M059J (cell line): ENCODE measurements around the gene CFAP74. TPM values are rescaled to one million over a fixed set of nuclear protein-coding genes. Genes with fewer than 3 reads are reported as not detected.

Source experiments
- DNase-seq: peaks from one replicate; pipeline ENCODE4 v3.0.0-alpha.2; 2012; ENCODE audit warnings: low read depth
- total RNA-seq: library from RNA; depleted of rRNA; stranded (reverse); fragments of >200 nt; shearing (Covaris generic); gene quantifications from 2 replicates; pipeline ENCODE4 v1.2.3, GENCODE V29; 2014

The CFAP74 gene
- total RNA-seq, 1 experiment from 2014 or later = not detected

DNA sequence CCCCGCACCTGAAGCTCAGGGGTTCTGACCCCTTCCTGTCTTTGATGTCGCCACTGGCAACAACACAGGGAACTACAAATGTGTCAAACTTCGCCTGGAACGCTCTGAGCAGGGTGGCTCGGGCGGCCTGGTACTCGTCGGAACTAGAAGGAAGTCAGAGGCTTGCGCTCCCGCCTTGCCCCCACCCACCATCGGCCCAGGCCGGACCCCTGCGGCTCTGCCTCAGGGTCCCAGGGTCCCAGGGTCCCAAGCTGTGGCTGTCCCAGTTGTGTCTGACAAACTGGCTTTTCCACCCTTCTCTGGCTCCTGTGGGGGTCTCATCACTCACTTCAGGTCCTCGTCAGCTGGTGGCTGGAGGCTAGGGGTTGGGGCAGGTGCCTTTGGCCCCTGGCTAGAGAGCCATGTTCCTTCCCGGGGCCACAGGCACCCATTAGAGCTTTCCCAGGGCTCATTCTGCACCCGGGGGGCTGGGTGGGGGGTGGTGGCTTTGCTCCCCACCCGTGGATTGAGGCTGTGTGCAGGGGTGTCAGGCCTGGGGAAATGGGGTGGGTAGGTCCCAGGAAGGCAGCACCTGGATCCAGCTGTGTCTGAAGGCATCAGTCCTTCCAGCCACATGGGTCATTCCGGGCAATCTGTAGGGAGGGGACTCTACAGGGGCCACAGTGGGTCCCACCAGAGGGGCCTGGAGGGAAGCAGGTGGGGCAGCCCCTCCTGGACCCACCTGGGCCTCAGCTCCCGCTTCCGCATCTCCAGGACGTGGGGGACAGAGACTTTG is 76.5 kb downstream of the CFAP74 start:
- no peak for DNase-seq

DNA sequence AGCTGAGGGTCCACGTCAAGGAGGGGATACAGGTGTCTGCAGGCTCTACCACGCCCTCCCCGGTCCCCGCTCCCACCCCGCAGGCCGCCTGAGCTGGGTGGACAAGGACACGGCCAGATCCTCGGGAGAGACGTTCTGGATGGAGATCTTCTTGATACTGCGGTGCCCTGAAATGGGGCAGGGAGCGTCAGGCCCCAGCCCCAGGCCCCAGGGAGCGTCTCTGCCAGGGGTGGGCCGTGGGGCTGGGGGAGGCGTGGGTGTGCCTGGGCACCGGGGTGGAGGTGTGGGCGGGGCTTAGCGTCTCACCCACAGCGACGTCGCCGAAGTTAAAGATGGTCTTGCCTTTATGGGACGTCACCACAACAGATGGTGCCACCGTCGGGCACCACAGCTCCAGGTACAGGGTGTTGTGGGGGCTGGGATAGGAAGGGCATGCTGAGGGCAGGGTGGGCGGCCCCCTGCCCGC is 77.2 kb downstream of the CFAP74 start:
- no peak for DNase-seq

GRCh38 chr1:1925437-1926345 is 77.9 kb downstream of the CFAP74 start:
- DNase-seq = no peak

DNA sequence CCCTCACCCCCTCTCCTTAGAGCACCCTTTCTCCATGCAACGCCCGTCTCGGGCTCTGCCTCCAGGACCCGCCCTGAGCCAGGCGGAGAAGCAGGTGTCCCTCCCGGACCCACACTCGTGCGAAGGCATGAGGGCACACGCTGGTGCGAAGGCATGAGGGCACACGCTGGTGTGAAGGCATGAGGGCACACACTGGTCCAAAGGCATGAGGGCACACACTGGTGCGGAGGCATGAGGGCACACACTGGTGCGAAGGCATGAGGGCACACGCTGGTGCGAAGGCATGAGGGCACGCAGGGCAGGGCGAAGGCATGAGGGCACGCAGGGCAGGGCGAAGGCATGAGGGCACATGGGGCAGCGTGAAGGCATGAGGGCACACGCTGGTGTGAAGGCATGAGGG is 78.7 kb downstream of the CFAP74 start:
- no peak for DNase-seq

- DNase-seq = no peak
Measured at GRCh38 chr1:1924386-1924785, 79.2 kb downstream of the CFAP74 start.

DNA sequence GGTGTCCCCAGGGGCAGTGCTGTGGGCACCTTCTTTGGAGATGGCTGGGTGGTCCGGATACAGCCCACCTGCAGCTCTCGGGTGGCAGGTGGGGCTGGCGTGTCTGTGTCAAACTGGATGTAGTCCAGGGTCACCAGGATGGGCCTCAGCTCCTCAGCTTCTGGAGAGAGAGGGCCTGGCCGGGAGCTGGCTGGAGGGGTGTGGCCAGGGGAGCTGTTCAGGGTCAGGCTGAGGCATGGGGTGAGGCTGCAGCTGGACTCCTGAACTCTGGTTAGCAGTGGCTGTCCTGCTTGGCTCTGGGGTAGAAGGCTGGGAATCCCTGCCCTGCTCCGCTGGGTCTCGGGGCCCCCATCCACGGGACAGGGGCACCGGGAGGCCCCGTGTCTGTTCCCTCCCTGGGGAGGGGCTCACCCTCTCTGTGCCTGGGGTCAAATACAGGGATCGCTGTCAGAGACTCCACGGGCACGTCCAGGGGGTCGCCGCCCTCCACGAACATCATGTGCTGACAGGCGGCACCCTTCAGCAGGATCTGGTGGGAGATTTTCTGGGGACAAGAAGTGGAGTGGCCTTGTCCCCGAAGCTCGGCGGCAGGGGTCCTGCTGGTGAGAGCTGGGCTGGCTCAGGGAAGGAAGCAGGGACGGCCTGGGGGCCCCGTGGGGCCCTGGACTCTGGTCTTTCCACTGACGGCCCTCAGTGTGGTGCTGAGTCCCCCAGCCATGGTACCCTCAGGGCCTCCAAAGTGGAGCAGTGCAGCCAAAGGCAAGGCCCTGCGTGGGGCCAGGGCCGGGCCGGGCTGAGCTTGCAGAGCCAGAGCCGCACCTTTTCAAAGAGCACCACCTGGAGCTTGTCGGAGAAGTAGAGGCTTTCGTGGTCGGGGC is 80.4 kb downstream of the CFAP74 start:
- DNase-seq = no peak

DNA sequence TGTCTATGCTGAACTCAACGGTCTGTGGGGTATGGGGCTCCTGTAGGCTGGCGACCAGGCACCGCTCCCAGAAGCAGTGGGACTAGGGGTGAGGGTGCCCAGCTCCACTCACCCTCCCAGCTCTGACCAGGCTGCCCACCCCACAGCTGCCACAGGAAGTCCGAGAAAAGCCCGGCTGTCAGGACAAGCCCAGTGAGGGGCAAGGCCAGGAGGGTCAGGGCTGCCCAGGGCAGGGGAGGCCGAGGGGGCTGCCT is 81.0 kb downstream of the CFAP74 start:
- DNase-seq = no peak

DNA sequence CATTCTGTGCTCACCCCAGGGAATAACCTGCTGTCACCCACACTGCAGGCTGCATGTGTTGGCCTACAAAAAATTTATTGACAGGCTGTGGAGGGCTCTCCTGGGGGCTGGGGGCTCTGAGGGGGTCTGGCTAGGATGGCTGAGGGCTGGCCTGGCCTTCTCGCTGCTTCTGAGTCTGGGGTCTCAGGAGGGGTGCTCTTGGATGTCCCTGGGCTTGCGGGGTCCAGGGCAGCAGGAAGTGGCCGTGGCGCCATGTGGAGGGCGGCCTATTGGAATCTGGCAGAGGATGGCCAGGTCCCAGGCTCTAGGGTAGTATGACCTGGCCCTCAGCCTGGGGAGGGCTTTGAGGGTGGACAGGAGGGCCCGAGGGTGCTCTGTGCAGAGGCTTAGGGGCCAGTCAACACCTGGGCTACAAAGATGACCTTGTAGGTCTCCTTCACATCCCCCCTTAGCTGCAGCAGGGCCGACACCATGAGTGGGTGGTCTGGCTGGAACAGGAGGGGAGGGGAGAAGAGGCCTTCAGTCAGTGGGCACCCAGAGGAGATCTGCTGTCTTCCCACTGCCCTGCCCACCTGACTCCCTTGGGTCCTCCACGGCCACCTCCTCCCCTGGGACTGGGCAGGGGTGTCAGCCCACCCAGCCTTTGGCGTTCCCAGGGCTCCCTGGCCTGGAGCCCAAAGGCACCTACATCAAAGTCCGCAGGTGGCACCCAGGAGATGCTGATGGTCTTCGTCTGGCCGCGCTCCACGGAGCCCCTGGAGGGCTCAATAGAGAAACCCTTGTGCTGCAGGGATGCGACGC is 81.5 kb downstream of the CFAP74 start:
- DNase-seq = no peak

- no peak for DNase-seq
Measured at GRCh38 chr1:1921459-1921862, 82.1 kb downstream of the CFAP74 start.

DNA sequence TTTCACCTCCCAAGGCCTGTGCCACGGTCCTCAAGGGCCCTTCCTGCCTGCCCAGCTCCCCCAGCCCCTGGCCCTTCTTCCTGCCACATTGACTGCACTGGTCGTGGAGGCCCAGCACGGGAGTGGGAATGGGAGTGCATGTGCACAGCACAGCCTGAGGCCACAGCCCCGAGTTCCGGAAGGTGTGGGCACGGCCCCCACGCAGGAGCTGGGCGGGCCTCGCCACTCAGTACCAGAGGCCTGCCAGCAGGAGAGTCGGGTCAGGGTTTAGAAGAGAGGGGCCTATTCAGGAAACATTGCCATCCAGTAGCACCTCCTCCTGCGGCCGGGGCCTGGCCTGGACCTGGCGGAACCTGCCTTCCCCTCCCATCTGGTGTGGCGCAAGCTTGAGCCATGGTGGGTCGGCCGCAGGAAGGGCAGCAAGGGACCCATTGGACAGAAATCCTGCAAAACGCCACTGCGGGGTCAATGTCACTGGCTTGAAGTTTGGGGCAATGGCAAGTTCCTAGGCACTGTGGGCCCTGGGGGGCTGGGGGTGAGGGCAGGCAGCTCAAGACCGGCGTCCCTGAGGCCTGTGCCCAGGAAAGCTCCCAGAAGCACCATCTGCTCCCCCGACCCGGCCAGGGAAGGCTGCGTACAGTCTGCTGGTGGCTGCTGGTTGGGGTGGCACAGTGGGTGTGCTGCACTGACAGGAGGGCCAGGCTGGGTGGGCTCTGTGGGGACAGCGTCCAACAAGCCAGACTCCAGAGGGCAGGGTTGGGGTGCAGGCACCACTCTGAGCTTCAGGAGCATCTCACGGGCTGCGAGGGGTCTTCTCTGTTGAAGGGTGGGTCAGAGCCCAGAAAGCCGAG is 82.8 kb downstream of the CFAP74 start:
- DNase-seq = no peak

GRCh38 chr1:1920057-1920607 is 83.5 kb downstream of the CFAP74 start:
- no peak for DNase-seq

DNA sequence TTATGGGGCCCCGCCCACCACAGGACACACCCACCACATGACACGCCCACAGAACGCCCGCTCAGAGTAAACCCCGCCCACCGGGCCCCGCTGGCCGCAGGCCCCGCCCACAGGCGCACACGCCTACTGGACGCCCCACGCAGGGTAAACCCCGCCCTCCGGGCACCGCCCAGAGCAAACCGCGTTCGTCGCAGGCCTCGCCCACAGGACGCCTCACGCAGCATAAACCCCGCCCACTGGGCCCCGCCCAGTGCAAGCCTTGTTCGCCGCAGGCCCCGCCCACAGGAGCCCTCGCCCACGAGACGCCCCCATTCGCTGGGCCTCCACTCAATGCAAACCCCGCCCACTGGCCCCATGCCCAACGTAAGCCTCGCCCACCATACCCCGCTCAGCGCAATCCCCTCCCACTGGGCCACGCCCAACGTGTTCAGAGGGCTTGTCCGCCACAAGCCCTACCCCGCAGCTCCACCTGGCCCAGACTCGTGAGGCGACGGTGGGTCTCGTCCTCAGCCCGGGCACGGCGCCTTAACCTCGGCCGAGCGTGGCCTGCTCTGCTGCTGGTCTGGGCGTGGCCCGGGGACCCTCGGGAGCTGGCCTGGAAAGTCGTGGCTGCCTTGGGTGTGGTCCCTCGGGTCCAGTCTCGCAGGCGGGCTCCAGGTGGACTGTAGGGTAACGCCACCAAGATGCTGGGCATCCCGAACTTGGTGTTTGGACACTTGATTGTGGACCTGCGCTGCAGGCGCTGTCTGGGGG is 84.1 kb downstream of the CFAP74 start:
- peak; percentile 71 for DNase-seq

DNA sequence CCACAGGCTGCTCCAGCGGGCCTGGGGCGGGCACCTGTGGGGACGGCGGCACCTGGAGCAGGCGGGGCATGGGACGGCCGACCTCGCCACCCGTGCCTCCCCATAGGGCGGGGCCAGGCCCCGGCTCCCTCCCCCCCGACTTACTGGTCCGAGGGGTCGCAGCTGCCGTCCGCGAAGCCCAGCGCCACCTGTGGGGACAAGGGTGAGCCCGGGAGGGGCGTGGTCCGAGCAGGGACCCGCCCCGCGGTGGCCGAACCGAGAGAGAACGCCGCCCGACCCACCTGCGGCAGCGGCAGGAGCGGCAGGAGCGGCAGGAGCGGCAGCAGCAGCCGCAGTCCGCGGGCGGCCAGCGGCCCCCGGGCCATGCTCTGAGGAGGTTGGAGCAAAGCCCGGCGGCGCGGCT is 84.7 kb downstream of the CFAP74 start, which contains the start of gene TMEM52:
TSS of gene TMEM52 (minus strand) at position 379 of the 403 bp plus-strand sequence. CDS start at position 365, 14 bp downstream.
- DNase-seq = no peak

- no peak for DNase-seq
Measured at GRCh38 chr1:1917995-1918900, 85.3 kb downstream of the CFAP74 start.

DNA sequence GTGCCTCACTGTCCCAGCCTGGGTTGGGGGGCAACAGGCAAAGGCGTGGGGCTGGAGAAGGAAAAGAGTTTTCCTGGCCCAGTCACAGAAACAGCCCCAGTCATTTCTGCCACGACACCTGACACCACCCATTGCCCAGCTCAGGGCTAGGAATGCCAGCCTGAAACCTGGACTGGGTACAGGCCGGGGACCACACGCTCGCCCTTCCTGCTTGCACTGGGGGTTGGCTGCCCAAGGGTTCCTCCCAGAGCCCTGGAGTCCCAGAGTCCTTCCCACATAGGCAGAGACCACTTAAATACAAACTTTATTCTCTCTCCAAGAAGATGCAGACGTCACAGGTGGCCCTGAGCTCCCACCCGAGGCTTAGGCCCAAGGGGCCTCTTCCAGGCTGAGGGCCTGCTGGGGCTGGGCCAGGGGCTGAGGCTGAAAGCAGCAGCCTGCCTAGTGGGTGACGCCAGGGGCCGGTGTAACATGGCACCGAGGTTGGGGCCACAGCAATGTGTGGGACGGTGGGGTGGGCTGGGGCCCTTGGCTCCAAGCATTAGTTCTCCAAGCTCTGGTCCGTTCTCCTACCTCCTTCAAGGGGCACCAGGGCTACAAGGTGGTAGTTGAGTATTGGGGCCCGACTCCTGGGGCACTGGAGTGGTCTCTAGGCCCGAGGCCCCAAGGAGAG is 86.1 kb downstream of the CFAP74 start:
- DNase-seq = no peak

DNA sequence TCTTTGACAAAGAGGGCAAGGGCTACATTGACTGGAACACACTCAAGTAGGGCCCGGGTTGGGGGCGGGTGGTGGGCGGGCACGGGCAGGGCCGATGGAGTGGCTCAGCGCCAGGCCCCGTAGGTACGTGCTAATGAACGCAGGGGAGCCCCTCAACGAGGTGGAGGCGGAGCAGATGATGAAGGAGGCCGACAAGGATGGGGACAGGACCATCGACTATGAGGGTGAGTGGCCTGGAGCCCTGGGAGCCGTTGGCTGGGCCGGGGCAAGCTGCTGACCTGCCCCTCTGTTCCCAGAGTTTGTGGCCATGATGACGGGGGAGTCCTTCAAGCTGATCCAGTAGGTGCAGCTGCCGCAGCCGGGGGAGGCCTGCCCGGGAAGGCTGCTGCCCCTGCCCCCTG is 86.7 kb downstream of the CFAP74 start:
- DNase-seq = no peak
